Left lung (tissue), 10 donors: ENCODE data around the gene ACSS3. TPM values are rescaled to one million over a fixed set of nuclear protein-coding genes. Genes with fewer than 3 reads are reported as not detected.

Experiments
- ATAC-seq: fragments of 200-7000 bp; cut with Tn5 transposase; one replicate; pipeline ENCODE4 v1.9.1; 2020; ENCODE audit warnings: moderate library complexity
- DNase-seq, 4 donors: peaks; one replicate each; pipeline ENCODE4 v3.0.0-alpha.2; 2013 to 2020
- H3K27ac ChIP-seq, 2 donors: fragments of 200-600 bp; sonication (generic) in 1 of 2; one replicate each; pipeline versions ENCODE4 v1.5.0 to v1.8.0; 2020 to 2021
- H3K27me3 ChIP-seq, 2 donors: fragments of 200-600 bp; sonication (generic) in 1 of 2; one replicate each; pipeline versions ENCODE4 v1.5.0 to v1.8.0; 2020 to 2021
- H3K36me3 ChIP-seq, 2 donors: fragments of 200-600 bp; sonication (generic) in 1 of 2; one replicate each; pipeline versions ENCODE4 v1.5.0 to v1.8.0; 2020 to 2021
- H3K4me1 ChIP-seq, 2 donors: fragments of 200-600 bp; one replicate each; pipeline ENCODE4 v1.8.0; 2021
- H3K4me3 ChIP-seq, 2 donors: fragments of 200-600 bp; sonication (generic) in 1 of 2; one replicate each; pipeline versions ENCODE4 v1.5.0 to v1.8.0; 2020 to 2021; ENCODE audit warnings: mild to moderate bottlenecking in 1 of 2
- H3K9me3 ChIP-seq, 2 donors: fragments of 200-600 bp; sonication (generic) in 1 of 2; one replicate each; pipeline versions ENCODE4 v1.5.0 to v1.8.0; 2020 to 2021
- CTCF ChIP-seq, 2 donors: fragments of 200-600 bp; sonication (generic) in 1 of 2; IDR thresholded peaks; one replicate each; pipeline versions ENCODE4 v1.5.0 to v1.8.0; 2021; ENCODE audit warnings: antibody characterized with exemption in 2 of 2
- intact Hi-C, 2 donors: fragments of 100-400 bp; cut with DNase I; formaldehyde crosslinking; loops; one replicate each; pipeline versions ENCODE4 v1.11.2 to v1.14.2; 2022
- polyA plus RNA-seq, 6 donors: library from polyadenylated mRNA; unstranded; fragments of 120-200 nt; gene quantifications; one replicate each; pipeline ENCODE4 v1.2.1, GENCODE V29; 2013; ENCODE audit not compliant: insufficient read length in 6 of 6
- total RNA-seq, 2 donors: library from RNA; stranded (reverse); fragmentation: NEBNext Ultra II Directional; extraction: Animal tissue kit (Norgen Biotek cat#: 25700); gene quantifications; one replicate each; pipeline ENCODE4 v1.2.1, GENCODE V29; 2021
- donor health status: DM: no; HTN: yes; CAD: no.
- donor health status: DM: no; HTN: no; CAD: no.

The ACSS3 gene
- total and polyA plus RNA-seq, 8 donors: 22.9 to 42.7 (median 30.1) TPM

- Histone ChIP-seq H3K27ac (no peak overlapping the region), H3K27me3 (no peaks in the 10 kb centered on the region), H3K4me1 (no peaks in the 10 kb centered on the region), H3K36me3 (no peaks in the 10 kb centered on the region), H3K4me3 (no peak overlapping the region), H3K9me3 (no peaks in the 10 kb centered on the region)
- TF ChIP-seq CTCF (IDR thresholded peaks at IDR 0.05): no peak
- DNase-seq (no peak), ATAC-seq (no peak)
- intact Hi-C loops: no loop called here
Measured at GRCh38 chr12:81229759-81230158, 151.9 kb downstream of the ACSS3 start.

DNA sequence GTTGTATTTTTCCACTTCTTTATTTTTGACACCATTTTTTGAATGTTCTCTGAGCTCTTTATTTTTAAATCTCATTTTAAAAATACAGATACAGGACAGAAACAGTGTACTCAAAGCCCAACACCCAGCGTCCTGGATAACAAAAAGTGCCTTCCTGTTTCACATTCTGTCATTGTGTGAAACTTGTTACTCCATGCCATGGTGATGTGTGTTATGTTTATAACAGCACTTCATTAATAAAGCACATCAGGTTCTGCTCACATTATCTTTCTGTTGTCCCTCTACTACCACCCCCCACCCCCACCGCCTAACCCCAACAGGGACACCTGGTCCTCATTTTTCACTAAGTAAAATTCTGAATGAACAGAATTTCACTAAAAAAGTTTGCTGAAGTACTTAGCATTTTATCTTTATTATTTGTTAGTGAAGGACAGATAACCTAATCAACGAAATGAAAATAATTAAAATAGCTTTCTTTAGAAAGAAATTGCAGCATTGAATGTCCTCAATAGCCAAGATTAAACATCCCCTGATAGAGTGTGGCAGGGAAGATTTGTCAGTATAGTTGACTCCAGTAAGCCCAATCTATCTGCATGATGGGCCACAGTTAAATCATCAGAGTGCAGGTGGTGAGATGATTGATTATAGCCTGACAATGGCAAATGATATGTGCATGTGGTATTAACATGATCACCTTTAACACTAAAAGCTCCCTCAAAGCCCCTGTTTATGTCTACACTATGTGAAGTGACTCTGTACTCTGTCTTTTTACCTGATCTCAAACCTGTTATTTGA lies 153.9 kb downstream of the ACSS3 start:
- ATAC-seq (no peak), DNase-seq (no peak)
- TF ChIP-seq CTCF (IDR thresholded peaks at IDR 0.05): no peak
- no peaks in the 10 kb centered on the region for H3K4me1 ChIP-seq
- H3K27ac ChIP-seq: no peak overlapping the region
- H3K9me3 ChIP-seq: no peaks in the 10 kb centered on the region
- H3K27me3 ChIP-seq: no peaks in the 10 kb centered on the region
- no peak overlapping the region for H3K4me3 ChIP-seq
- no peaks in the 10 kb centered on the region for H3K36me3 ChIP-seq
- intact Hi-C loops: no loop called here

GRCh38 chr12:81245458-81245857 lies 167.6 kb downstream of the ACSS3 start:
- Histone ChIP-seq H3K4me3 (no peak overlapping the region), H3K36me3 (no peaks in the 10 kb centered on the region), H3K27me3 (no peaks in the 10 kb centered on the region), H3K4me1 (no peaks in the 10 kb centered on the region), H3K27ac (no peak overlapping the region), H3K9me3 (no peaks in the 10 kb centered on the region)
- ATAC-seq (no peak), DNase-seq (no peak)
- no peak for TF ChIP-seq CTCF (IDR thresholded peaks at IDR 0.05)
- intact Hi-C loops: no loop called here

- Histone ChIP-seq H3K27me3 (no peaks in the 10 kb centered on the region), H3K36me3 (no peaks in the 10 kb centered on the region), H3K27ac (no peak overlapping the region), H3K9me3 (no peaks in the 10 kb centered on the region), H3K4me3 (no peak overlapping the region), H3K4me1 (no peaks in the 10 kb centered on the region)
- TF ChIP-seq CTCF (IDR thresholded peaks at IDR 0.05): no peak
- DNase-seq (no peak), ATAC-seq (peak; percentile 23)
- intact Hi-C loops: no loop called here
Measured at GRCh38 chr12:81245907-81246570, 168.2 kb downstream of the ACSS3 start.

DNA sequence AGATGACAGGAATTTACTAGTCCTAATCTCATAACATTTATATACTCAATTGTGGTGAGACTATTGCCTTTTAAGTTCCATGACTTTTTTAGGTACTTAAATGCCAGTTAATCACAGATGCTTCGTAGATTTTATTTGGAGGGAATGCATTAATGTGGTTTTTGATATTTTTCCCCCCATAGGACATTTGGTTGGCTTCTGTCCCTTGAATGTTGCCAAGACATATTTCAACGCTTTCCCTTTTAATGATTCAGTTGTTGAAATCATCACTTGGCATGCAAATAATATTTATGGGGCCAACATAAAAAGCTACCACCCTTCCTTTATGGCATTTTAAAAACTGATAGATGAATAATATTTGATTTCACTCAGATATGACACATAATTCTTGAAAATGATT lies 172.1 kb downstream of the ACSS3 start:
- no peak overlapping the region for H3K27ac ChIP-seq
- H3K9me3 ChIP-seq: no peaks in the 10 kb centered on the region
- ATAC-seq (no peak), DNase-seq (no peak)
- H3K4me3 ChIP-seq: no peak overlapping the region
- no peak for TF ChIP-seq CTCF (IDR thresholded peaks at IDR 0.05)
- intact Hi-C loops: no loop called here
- H3K4me1 ChIP-seq: no peaks in the 10 kb centered on the region
- no peaks in the 10 kb centered on the region for H3K27me3 ChIP-seq
- H3K36me3 ChIP-seq: no peaks in the 10 kb centered on the region
